Lung (tissue), 12 donors: ENCODE results near the gene PHIP. TPM values are rescaled to one million over a fixed set of nuclear protein-coding genes. Genes with fewer than 3 reads are reported as not detected.

Source experiments
- ATAC-seq: fragments of 200-7000 bp; cut with Tn5 transposase; one replicate; pipeline ENCODE4 v1.9.1; 2020; ENCODE audit warnings: moderate number of reproducible peaks; ENCODE audit not compliant: insufficient read depth, low FRiP score
- DNase-seq, 3 donors: peaks; one replicate each; pipeline ENCODE4 v3.0.0-alpha.2; 2013 to 2017
- H3K27ac ChIP-seq, 2 donors: one replicate each; pipeline ENCODE4 v1.5.1; 2013; ENCODE audit warnings: mild to moderate bottlenecking in 2 of 2, moderate library complexity in 2 of 2, control low read depth in 1 of 2, inconsistent platforms in 1 of 2, low read depth in 1 of 2, low read length in 1 of 2
- H3K27me3 ChIP-seq, 3 donors: one replicate each; pipeline ENCODE4 v1.5.1; 2013; ENCODE audit warnings: low read length in 2 of 3; ENCODE audit not compliant: control insufficient read depth in 3 of 3, insufficient read depth in 3 of 3
- H3K36me3 ChIP-seq, 4 donors: one replicate each; pipeline ENCODE4 v1.5.1; 2013; ENCODE audit warnings: low read length in 4 of 4, mild to moderate bottlenecking in 1 of 4, moderate library complexity in 1 of 4; ENCODE audit not compliant: control insufficient read depth in 4 of 4, insufficient read depth in 4 of 4
- H3K4me1 ChIP-seq, 5 donors: one replicate each; pipeline ENCODE4 v1.5.1; 2013; ENCODE audit warnings: low read length in 5 of 5, mild to moderate bottlenecking in 2 of 5, moderate library complexity in 1 of 5; ENCODE audit not compliant: control insufficient read depth in 5 of 5, insufficient read depth in 5 of 5
- H3K4me3 ChIP-seq: one replicate; pipeline ENCODE4 v1.5.1; 2013; ENCODE audit warnings: mild to moderate bottlenecking, control low read depth, moderate library complexity
- H3K9ac ChIP-seq, 2 donors: one replicate each; pipeline ENCODE4 v1.5.1; 2013; ENCODE audit warnings: low read length in 2 of 2, control low read depth in 1 of 2; ENCODE audit not compliant: insufficient read depth in 1 of 2
- H3K9me3 ChIP-seq, 4 donors: one replicate each; pipeline ENCODE4 v1.5.1; 2013; ENCODE audit warnings: low read length in 3 of 4, mild to moderate bottlenecking in 1 of 4, moderate library complexity in 1 of 4; ENCODE audit not compliant: control insufficient read depth in 4 of 4, insufficient read depth in 3 of 4
- CTCF ChIP-seq: IDR thresholded peaks from 2 replicates; pipeline ENCODE4 v1.5.1; 2012; ENCODE audit warnings: mild to moderate bottlenecking; ENCODE audit errors: control extremely low read depth, extremely low read depth
- WGBS, 2 donors: extraction: QIAGEN DNeasy Blood & Tissue Kit; methylation state at CpG; one replicate each; pipeline ENCODE4 v1.1.7; 2013; 5-methylcytosine and 5-hydroxymethylcytosine counted together
- polyA plus RNA-seq, 2 donors: library from polyadenylated mRNA; stranded (reverse); fragments of 200-250 nt; gene quantifications; one replicate each; pipeline ENCODE4 v1.2.1, GENCODE V29; 2013
- total RNA-seq, 2 donors: library from RNA; depleted of rRNA in 1 of 2; stranded (reverse); fragments of >200 nt in 1 of 2; gene quantifications; one replicate each; pipeline ENCODE4 v1.2.1, GENCODE V29; 2014 to 2021
- donor health status: control.
- donor health status: control.
- donor health status: Bipolar disorder and iron deficiency.
- donor health status: healthy.
- donor health status: DM: yes; HTN: yes; CAD: no.

PHIP gene
- total and polyA plus RNA-seq, 4 donors = 7.0 to 125 (median 19.1) TPM

- no peak for ATAC-seq
- H3K4me3 ChIP-seq = no peak overlapping the region
- TF ChIP-seq CTCF = no peak
- peaks cover 0 to 29% (median 14%) of the 10 kb centered on the region in 4 donors for H3K36me3 ChIP-seq
- no peak overlapping the region for H3K9ac ChIP-seq
- 90 to 99% methylated on average over 2 of the region's 2 CpGs for WGBS, 2 donors
- DNase-seq = no peak
- no peaks in the 10 kb centered on the region for H3K9me3 ChIP-seq
- H3K27me3 ChIP-seq = no peaks in the 10 kb centered on the region
- H3K4me1 ChIP-seq = peaks cover 0 to 12% (median 4%) of the 10 kb centered on the region in 5 donors
- H3K27ac ChIP-seq = no peak overlapping the region
Observed at GRCh38 chr6:79034865-79035264, 43.2 kb downstream of the PHIP start.

DNA sequence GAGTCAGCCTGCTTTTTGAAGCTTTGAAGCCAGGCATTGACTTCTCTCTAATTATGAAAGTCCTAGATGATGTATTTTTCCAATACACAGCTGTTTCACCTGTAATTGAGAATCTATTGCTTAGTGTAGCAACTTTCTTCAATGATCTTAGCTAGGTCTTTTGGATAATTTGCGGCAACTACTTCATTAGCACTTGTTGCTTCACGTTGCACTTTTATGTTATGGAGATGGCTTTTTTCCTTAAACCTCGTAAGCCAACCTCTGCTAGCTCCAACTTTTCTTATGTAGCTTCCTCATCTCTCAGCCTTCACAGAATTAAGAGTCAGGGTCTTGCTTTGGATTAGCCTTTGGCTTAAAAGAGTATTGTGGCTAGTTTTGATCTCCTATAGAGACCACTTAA lies 44.8 kb downstream of the PHIP start:
- 94 to 98% methylated on average over 3 of the region's 3 CpGs for WGBS, 2 donors
- ATAC-seq = no peak
- peaks cover 0 to 12% (median 4%) of the 10 kb centered on the region in 5 donors for H3K4me1 ChIP-seq
- H3K27ac ChIP-seq = no peak overlapping the region
- H3K9ac ChIP-seq = no peak overlapping the region
- H3K27me3 ChIP-seq = no peaks in the 10 kb centered on the region
- no peak for DNase-seq
- H3K9me3 ChIP-seq = no peaks in the 10 kb centered on the region
- no peak for TF ChIP-seq CTCF
- peaks cover 0 to 23% (median 11%) of the 10 kb centered on the region in 4 donors for H3K36me3 ChIP-seq
- H3K4me3 ChIP-seq = no peak overlapping the region

GRCh38 chr6:79031821-79032590 lies 46.0 kb downstream of the PHIP start:
- Histone ChIP-seq H3K27ac (no peak overlapping the region), H3K4me1 (peaks cover 0 to 12% (median 4%) of the 10 kb centered on the region in 5 donors), H3K9ac (no peak overlapping the region), H3K9me3 (no peaks in the 10 kb centered on the region), H3K4me3 (no peak overlapping the region), H3K36me3 (peaks cover 0 to 13% (median 8%) of the 10 kb centered on the region in 4 donors), H3K27me3 (no peaks in the 10 kb centered on the region)
- ATAC-seq (no peak), DNase-seq (peak in 2 of 3 donors; percentile 32 to 47)
- WGBS, 2 donors = 18 to 39% methylated on average over 3 of the region's 3 CpGs
- TF ChIP-seq CTCF = no peak
